Liver (tissue), 3 donors: ENCODE data around the gene GALNT10.

Experiments
- CTCF ChIP-seq: fragments of 150-350 bp; IDR thresholded peaks from 2 replicates; pipeline ENCODE4 v1.5.1; 2017; ENCODE audit warnings: improper control_type of control experiment, low read depth, low read length; ENCODE audit not compliant: missing input control
- FOXA2 ChIP-seq: IDR thresholded peaks from 2 replicates; pipeline ENCODE4 v1.6.1; 2016; ENCODE audit warnings: antibody characterized with exemption
- GABPA ChIP-seq, 2 donors: IDR thresholded peaks in 1 of 2; conservative IDR thresholded peaks in 1 of 2; 2 replicates each; pipeline ENCODE4 v1.6.1; 2016; ENCODE audit warnings: antibody characterized with exemption in 2 of 2, mild to moderate bottlenecking in 1 of 2, moderate library complexity in 1 of 2
- JUND ChIP-seq, 2 donors: IDR thresholded peaks; 2 replicates each; pipeline ENCODE4 v1.6.1; 2016; ENCODE audit warnings: antibody characterized with exemption in 2 of 2
- MAX ChIP-seq: IDR thresholded peaks from 2 replicates; pipeline ENCODE4 v1.6.1; 2016; ENCODE audit warnings: antibody characterized with exemption
- NR2F2 ChIP-seq: IDR thresholded peaks from 2 replicates; pipeline ENCODE4 v1.6.1; 2016; ENCODE audit warnings: antibody characterized with exemption
- REST ChIP-seq: IDR thresholded peaks from 2 replicates; pipeline ENCODE4 v1.6.1; 2016; ENCODE audit warnings: antibody characterized with exemption, mild to moderate bottlenecking
- SP1 ChIP-seq: IDR thresholded peaks from 2 replicates; pipeline ENCODE4 v1.6.1; 2018; ENCODE audit warnings: antibody characterized with exemption, mild to moderate bottlenecking
- YY1 ChIP-seq: IDR thresholded peaks from 2 replicates; pipeline ENCODE4 v1.6.1; 2016; ENCODE audit warnings: antibody characterized with exemption, mild to moderate bottlenecking
- ZBTB33 ChIP-seq: IDR thresholded peaks from 2 replicates; pipeline ENCODE4 v1.6.1; 2016; ENCODE audit warnings: antibody characterized with exemption
- donor health status: healthy.
- donor health status: healthy.

- TF ChIP-seq CTCF, result no peak
- TF ChIP-seq SP1, result no peak
- no peak for TF ChIP-seq REST
- TF ChIP-seq MAX, result no peak
- TF ChIP-seq ZBTB33, result no peak
- no peak for TF ChIP-seq JUND (IDR thresholded peaks at IDR 0.05)
- no peak for TF ChIP-seq NR2F2
- no peak for TF ChIP-seq YY1
- no peak for TF ChIP-seq GABPA (IDR thresholded peaks at IDR 0.05 in 1 of 2, conservative IDR thresholded peaks at IDR 0.05 in 1 of 2)
- TF ChIP-seq FOXA2, result no peak
These were observed 256.7 kb downstream of the GALNT10 start for GRCh38 chr5:154447089-154447725.
